Endothelial cell of umbilical vein (primary cell): ENCODE results near the gene PDCD11.

Experiments
- CTCF ChIP-seq, 2 donors: IDR thresholded peaks; 1 replicate in 1 of 2; 2 replicates in 1 of 2; pipeline ENCODE4 v1.5.1; 2011; ENCODE audit warnings: low read length in 2 of 2, mild to moderate bottlenecking in 2 of 2, moderate library complexity in 2 of 2, control low read depth in 1 of 2, inconsistent platforms in 1 of 2, low read depth in 1 of 2; ENCODE audit not compliant: insufficient read depth in 1 of 2; ENCODE audit errors: extremely low read depth in 1 of 2
- EZH2 ChIP-seq: IDR thresholded peaks from 2 replicates; pipeline ENCODE4 v1.6.1; 2012; ENCODE audit warnings: borderline replicate concordance, low read depth, mild to moderate bottlenecking, moderate library complexity, low read length, inconsistent platforms; ENCODE audit not compliant: severe bottlenecking
- FOS ChIP-seq: IDR thresholded peaks from 2 replicates; pipeline ENCODE4 v1.6.1; 2011; ENCODE audit warnings: mild to moderate bottlenecking, low read length, moderate library complexity, borderline replicate concordance; ENCODE audit not compliant: insufficient read depth
- JUN ChIP-seq: IDR thresholded peaks from 2 replicates; pipeline ENCODE4 v1.6.1; 2011; ENCODE audit warnings: borderline replicate concordance, low read depth; ENCODE audit not compliant: insufficient read length, insufficient read depth
- MAX ChIP-seq: IDR thresholded peaks from 2 replicates; pipeline ENCODE4 v1.6.1; 2011; ENCODE audit not compliant: insufficient read depth, insufficient read length
- MYC ChIP-seq: IDR thresholded peaks from one replicate; pipeline ENCODE4 v1.6.1; 2011; ENCODE audit warnings: mild to moderate bottlenecking, low read depth, low read length
- POLR2A ChIP-seq: IDR thresholded peaks from 2 replicates; pipeline ENCODE4 v1.6.1; 2012; ENCODE audit warnings: low read depth, mild to moderate bottlenecking, control low read depth, low read length
- POLR2AphosphoS5 ChIP-seq: IDR thresholded peaks from 2 replicates; pipeline ENCODE4 v1.6.1; 2012; ENCODE audit warnings: low read depth, mild to moderate bottlenecking, control low read depth, low read length, moderate library complexity; ENCODE audit not compliant: insufficient read depth

- TF ChIP-seq EZH2 = no peak
- no peak for TF ChIP-seq CTCF (IDR thresholded peaks at IDR 0.05; ENCODE audit: extremely low read depth in 1 of 2, insufficient read depth in 1 of 2, low read depth in 1 of 2, low read length in 2 of 2)
- no peak for TF ChIP-seq FOS
- TF ChIP-seq POLR2AphosphoS5 = no peak
- no peak for TF ChIP-seq POLR2A
- no peak for TF ChIP-seq MAX
- no peak for TF ChIP-seq JUN
- no peak for TF ChIP-seq MYC
Observed at GRCh38 chr10:103465411-103466179, 69.2 kb downstream of the PDCD11 start.
